ENCODE data around the gene FANCE.

- TF ChIP-seq EP300 (conservative IDR thresholded peaks at IDR 0.05; ENCODE audit: poor library complexity, severe bottlenecking) (no peak), EZH2 (IDR thresholded peaks at IDR 0.05; ENCODE audit: borderline replicate concordance, insufficient read depth, low read length, poor library complexity, severe bottlenecking) (no peak), POLR2AphosphoS5 (IDR thresholded peaks at IDR 0.05) (no peak), TAF1 (IDR thresholded peaks at IDR 0.05; ENCODE audit: low read depth) (no peak)
- TF ChIP-seq, protein P1, sequence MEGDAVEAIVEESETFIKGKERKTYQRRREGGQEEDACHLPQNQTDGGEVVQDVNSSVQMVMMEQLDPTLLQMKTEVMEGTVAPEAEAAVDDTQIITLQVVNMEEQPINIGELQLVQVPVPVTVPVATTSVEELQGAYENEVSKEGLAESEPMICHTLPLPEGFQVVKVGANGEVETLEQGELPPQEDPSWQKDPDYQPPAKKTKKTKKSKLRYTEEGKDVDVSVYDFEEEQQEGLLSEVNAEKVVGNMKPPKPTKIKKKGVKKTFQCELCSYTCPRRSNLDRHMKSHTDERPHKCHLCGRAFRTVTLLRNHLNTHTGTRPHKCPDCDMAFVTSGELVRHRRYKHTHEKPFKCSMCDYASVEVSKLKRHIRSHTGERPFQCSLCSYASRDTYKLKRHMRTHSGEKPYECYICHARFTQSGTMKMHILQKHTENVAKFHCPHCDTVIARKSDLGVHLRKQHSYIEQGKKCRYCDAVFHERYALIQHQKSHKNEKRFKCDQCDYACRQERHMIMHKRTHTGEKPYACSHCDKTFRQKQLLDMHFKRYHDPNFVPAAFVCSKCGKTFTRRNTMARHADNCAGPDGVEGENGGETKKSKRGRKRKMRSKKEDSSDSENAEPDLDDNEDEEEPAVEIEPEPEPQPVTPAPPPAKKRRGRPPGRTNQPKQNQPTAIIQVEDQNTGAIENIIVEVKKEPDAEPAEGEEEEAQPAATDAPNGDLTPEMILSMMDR (IDR thresholded peaks at IDR 0.05; ENCODE audit: poor library complexity, severe bottlenecking), result no peak
Measured at GRCh38 chr6:35463292-35463691, 11.2 kb downstream of the FANCE start.
